GM12878 (cell line): ENCODE data around the gene CACNG8.

Source experiments
- NBN ChIP-seq: fragments of 450-650 bp; IDR thresholded peaks from 2 replicates; pipeline ENCODE4 v1.6.1; 2016
- PAX5 ChIP-seq: IDR thresholded peaks from 2 replicates; pipeline ENCODE4 v1.6.1; 2011; ENCODE audit warnings: low read depth, low read length, borderline replicate concordance
- POLR2A ChIP-seq: IDR thresholded peaks from 2 replicates; pipeline ENCODE4 v1.6.1; 2011; ENCODE audit warnings: low read depth, mild to moderate bottlenecking, low read length
- POU2F2 ChIP-seq: IDR thresholded peaks from 3 replicates; pipeline ENCODE4 v1.6.1; 2011; ENCODE audit warnings: low read depth, mild to moderate bottlenecking, low read length, borderline replicate concordance
- SP1 ChIP-seq: IDR thresholded peaks from one replicate; pipeline ENCODE4 v1.6.1; 2011; ENCODE audit warnings: low read depth, low read length

DNA sequence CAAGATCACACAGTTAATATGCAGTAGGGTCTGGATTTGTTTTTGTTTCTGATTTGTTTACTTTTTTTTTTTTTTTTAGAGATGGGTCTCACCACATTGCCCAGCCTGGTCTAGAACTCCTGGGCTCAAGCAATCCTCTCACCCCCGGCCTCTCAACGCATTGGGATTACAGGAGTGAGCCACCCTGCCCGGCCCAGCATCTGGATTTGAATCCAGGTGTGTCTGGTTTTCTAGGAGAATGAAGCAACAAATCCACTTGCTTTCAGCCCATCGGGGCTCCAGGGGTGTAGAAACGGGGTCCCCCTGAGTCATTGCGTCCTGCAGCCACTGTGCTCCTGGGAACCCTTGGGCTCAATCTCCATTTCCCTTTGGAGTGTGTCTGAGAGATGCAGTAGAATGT is 6.6 kb downstream of the CACNG8 start:
- TF ChIP-seq SP1: no peak
- no peak for TF ChIP-seq NBN
- no peak for TF ChIP-seq PAX5
- no peak for TF ChIP-seq POLR2A
- no peak for TF ChIP-seq POU2F2
